Limb (tissue), 2 donors: ENCODE measurements around the gene CHAC2.
"Not testable (repeated sequence)": the region's sequence is repeated elsewhere in the genome, so short reads cannot be mapped to it uniquely, and the experiment has no call there.

ENCODE experiments used
- DNase-seq, 2 donors: peaks; one replicate each; pipeline ENCODE4 v3.0.0-alpha.2; 2016; ENCODE audit errors: extremely low spot score in 2 of 2

Gene CHAC2

GRCh38 chr2:53777134-53777533 is 9.5 kb downstream of the CHAC2 start:
- no peak for DNase-seq

- no peak for DNase-seq
Observed at GRCh38 chr2:53778536-53779162, 11.0 kb downstream of the CHAC2 start.

- DNase-seq, result no peak
Observed at GRCh38 chr2:53780056-53780455, 12.5 kb downstream of the CHAC2 start.

- DNase-seq, result no peak
Observed at GRCh38 chr2:53782676-53783075, 15.1 kb downstream of the CHAC2 start.

GRCh38 chr2:53784436-53784835 is 16.8 kb downstream of the CHAC2 start:
- no peak for DNase-seq

- DNase-seq, result no peak
Observed at GRCh38 chr2:53785366-53785765, 17.8 kb downstream of the CHAC2 start.

- no peak for DNase-seq
Observed at GRCh38 chr2:53786352-53786704, 18.7 kb downstream of the CHAC2 start.

GRCh38 chr2:53786705-53787613 is 19.4 kb downstream of the CHAC2 start, which contains the start of the genes ASB3 and ERLEC1:
Gene ASB3 (minus strand): TSS chr2:53786953. CDS start chr2:53765572, 21,381 bp downstream.
Gene ERLEC1 (plus strand): TSS chr2:53787044. CDS start chr2:53787211, 167 bp downstream.
- DNase-seq, result peak; percentile 89 to 94

GRCh38 chr2:53787614-53788289 is 20.1 kb downstream of the CHAC2 start:
- no peak for DNase-seq

- no peak for DNase-seq
Observed at GRCh38 chr2:53793261-53793660, 25.7 kb downstream of the CHAC2 start.

GRCh38 chr2:53793821-53794220 is 26.2 kb downstream of the CHAC2 start:
- DNase-seq, result no peak

- no peak for DNase-seq
Observed at GRCh38 chr2:53801547-53801946, 33.9 kb downstream of the CHAC2 start.

- no peak for DNase-seq
Observed at GRCh38 chr2:53802617-53803151, 35.1 kb downstream of the CHAC2 start.

GRCh38 chr2:53811601-53812000 is 44.0 kb downstream of the CHAC2 start:
- no peak for DNase-seq

- no peak for DNase-seq
Observed at GRCh38 chr2:53813151-53813550, 45.5 kb downstream of the CHAC2 start.

- no peak for DNase-seq
Observed at GRCh38 chr2:53818854-53819435, 51.3 kb downstream of the CHAC2 start.

- no peak for DNase-seq
Observed at GRCh38 chr2:53819634-53820033, 52.0 kb downstream of the CHAC2 start.

- no peak for DNase-seq
Observed at GRCh38 chr2:53820048-53820447, 52.4 kb downstream of the CHAC2 start.

- DNase-seq, result no peak
Observed at GRCh38 chr2:53820711-53821110, 53.1 kb downstream of the CHAC2 start.

- no peak for DNase-seq
Observed at GRCh38 chr2:53821810-53822209, 54.2 kb downstream of the CHAC2 start.

GRCh38 chr2:53823639-53824038 is 56.0 kb downstream of the CHAC2 start:
- DNase-seq, result not testable (repeated sequence)
